ENCODE results near the gene ELK1.
"Not testable (repeated sequence)": the region's sequence is repeated elsewhere in the genome, so short reads cannot be mapped to it uniquely, and the experiment has no call there.

ELK1 gene, protein sequence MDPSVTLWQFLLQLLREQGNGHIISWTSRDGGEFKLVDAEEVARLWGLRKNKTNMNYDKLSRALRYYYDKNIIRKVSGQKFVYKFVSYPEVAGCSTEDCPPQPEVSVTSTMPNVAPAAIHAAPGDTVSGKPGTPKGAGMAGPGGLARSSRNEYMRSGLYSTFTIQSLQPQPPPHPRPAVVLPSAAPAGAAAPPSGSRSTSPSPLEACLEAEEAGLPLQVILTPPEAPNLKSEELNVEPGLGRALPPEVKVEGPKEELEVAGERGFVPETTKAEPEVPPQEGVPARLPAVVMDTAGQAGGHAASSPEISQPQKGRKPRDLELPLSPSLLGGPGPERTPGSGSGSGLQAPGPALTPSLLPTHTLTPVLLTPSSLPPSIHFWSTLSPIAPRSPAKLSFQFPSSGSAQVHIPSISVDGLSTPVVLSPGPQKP

DNA sequence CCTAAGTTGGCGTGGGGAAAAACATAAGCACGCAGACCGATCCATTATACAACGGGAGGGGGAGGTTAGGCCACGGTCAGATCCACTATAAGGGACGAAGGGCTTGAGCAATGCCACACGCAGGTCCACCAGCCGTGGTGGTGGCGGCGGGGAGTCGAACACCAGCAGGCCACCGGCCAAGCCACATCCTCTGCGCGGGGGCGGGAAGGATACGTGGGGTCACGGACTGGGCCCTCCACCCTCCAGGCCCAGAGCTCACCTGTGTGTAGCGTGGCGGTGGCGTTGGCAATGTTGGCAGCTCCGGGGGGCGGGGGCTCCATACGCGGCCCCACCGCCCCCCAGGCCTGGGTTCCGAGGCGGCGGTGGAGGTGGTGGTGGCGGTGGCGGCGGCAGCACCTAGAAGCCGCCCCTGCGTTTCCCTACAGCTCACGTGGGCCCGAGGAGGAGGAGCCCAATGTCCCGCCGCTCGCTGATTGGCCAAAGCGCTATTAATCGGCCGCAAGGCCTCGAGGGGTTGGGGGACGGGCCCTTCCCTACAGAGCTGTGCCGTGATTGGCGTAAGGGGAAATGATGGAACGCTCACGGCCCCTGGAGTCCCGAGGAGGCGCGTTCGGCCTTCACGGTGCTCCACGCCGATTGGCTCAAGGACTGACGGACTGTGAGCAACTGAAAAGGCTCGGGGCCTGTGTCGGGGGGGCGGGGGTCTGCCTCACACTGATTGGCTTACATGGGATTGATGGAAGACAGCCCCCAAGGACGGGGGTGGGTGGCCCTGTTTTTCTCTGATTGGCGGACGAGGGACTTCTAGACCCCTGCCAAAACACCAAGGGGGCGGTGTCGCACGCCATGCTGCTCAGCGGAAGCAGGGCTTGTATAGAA is at the start of gene ELK1:
Gene ELK1 (minus strand): TSS at position 400 of the 879 bp plus-strand sequence. CDS start 9,122 bp downstream, outside the sequence.
- peak; percentile 77 for DNase-seq

DNA sequence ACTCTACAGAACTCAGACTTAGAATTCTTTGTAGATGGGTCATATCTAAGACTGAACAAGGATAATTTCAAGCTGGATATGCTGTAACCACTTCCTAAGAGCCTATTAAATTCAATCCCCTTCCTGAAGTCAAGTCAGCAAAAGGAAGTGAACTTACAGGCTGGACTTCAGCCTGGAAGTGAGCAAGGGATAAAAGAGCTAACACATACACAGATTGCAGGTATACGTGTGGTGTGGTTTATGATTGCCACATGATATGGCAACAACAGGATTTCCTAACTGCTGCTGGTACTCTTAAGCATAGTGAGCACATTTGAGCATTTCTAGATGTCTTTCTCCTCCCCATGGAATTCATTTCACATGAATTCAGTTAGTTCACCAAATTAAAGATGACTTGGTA is 46.8 kb upstream of the ELK1 start:
- no peak for DNase-seq

DNA sequence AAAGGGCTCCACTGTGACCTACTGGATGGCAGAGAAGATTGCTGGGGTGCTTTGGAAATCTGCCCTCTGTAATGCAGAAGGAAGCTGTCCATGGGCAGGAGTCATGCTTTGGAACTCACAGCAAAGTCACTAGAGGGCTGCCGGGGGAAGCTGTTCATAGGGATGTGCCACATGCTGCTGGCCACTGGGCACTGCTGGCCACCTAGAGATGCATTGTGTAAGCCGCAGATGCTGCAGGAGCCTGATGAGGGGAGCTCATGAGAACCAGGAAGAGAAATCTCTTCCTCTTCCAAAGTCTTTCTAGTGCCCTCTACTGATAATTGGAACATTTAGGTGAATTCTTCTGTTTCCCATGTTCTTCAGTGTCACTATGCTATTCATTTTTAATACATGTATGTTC is 39.8 kb upstream of the ELK1 start:
- DNase-seq: no peak

DNA sequence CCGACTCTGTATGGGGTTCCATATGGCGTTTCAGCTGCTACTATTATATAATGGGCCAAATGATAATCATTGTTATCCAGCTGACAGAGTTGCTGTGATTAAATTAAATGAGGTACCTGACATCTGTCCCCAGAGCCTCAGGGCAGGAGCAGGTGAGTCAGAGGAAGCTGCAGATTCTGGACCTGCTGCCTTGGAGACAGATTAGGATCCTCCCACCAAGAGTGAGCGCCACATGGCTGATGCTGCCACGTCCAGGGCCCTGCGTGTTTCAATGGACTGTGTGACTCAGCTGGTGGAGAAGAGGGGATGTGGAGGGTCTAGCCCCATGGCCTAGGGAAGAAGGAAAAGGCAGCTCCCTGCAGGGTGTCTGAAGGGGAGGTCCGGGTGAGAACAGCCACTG is 36.9 kb upstream of the ELK1 start:
- no peak for DNase-seq

DNA sequence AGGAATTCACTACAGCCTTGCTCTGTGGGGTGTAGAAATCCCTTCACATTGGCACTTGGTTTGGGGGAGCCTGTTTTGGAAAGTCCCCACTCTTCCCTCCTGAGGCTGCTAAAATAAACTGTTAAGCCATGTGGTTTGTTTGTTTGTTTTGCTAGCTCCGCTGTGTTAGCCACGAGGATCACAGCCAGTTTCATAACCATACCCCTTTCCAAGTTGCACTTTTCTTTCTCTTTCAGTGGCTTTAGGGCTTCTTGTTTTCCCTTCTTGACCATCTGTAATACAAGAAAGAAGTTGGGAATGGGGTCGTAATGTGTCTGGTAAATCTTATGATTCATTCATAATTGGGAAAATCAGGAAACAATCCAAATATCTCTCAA is 33.5 kb upstream of the ELK1 start:
- no peak for DNase-seq

DNA sequence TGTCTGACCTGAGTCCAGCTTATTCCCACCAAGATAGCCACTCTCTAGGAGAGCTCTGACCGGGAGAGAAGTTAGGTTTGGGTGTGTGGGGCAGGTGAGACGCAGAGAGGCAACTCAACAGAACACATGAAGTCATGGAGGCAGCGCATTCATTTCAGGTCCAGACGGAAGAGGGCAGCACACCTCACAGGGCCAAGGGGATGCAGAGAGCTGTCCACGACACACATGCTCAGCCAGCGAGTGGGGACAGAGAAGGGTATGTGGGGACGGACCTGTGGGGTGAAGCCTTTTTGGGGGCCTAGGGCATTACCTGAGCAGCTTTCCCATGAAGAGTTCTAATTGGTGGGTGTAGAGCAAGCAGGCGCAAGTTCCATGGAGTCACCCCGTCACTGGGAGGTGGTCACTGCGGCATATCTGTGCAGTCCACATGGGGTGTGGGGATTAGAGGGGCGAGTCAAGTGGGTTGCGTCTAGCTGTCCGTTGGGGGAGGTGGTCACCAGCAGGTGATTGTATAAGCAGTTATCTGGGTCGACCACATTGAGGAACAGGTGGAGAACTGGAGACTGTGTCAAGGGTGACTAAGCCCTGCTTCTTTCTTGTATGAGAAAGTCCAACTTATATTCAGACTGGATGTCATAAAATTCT is 32.9 kb upstream of the ELK1 start:
- no peak for DNase-seq

DNA sequence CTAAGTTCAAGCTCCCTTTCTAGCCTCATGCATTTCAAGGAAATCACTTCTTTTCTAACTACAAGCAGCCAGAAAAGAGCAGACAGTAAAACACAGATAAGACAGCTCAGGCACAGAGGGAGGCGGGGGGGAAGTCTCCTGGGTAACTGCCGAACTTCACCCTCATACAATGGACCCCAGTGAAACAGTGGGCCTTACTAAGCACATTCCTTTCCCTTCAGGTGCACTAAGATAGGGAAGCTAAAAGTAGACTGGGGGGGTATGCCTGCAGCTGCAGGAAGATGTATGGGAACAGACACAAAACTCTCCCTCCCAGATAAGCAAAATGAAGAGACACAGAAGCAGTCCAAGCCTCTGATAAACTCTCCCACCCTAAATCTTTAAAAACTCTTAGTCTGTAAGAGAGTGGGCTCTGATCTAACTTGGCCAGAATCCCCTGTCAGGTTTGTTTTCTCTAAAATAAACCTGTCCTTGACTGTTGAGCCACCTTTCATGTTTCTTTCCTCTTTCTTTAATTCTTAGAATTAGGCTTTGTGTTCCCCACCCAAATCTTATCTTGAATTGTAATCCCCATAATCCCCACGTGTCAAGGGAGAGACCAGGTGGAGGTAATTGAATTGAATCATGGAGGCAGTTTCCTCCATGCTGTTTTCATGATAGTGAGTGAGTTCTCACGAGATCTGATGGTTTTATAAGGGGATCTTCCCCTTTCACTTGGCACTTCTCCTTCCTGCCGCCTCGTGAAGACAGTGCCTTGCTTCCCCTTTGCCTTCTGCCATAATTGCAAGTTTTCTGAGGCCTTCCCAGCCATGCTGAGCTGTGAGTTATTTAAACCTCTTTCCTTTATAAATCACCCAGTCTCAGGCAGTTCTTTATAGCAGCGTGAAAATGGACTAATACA is 25.8 kb upstream of the ELK1 start:
- not testable (repeated sequence) for DNase-seq

DNA sequence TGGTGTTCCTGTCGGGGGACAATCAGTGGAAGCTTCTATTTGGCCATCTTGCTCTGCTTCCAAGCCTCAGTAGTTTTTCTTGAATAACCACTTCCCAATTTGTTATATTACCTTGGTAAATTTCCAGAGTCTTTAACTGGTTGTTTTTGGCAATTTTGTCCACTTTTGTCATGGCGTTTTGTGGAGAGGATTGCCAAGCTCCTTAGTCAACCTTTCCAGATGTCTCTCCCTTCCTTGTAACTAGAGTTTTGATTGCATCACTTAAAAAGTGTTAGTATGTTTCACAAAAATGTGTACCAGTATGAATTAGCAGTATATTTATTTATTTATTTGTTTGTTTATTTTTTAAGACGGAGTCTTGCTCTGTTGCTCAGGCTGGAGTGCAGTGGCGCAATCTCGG is 24.4 kb upstream of the ELK1 start:
- no peak for DNase-seq

DNA sequence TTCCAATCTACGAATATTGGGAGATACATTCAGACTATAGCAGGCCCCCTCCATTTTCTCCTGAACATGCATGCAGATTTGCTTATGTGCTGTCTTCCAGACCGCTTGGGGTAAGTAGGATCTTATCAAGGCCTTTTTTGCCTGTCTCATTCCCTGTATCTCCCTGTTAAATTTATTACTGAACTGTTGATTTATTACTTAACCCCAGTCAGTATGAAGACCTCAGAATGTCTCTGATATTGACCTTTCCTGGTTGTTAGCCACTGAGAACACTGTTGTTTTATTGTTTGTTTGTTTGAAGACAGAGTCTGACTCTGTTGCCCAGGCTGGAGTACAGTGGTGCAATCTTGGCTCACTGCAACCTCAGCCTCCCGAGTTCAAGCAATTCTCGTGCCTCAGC is 15.4 kb upstream of the ELK1 start:
- DNase-seq: not testable (repeated sequence)

DNA sequence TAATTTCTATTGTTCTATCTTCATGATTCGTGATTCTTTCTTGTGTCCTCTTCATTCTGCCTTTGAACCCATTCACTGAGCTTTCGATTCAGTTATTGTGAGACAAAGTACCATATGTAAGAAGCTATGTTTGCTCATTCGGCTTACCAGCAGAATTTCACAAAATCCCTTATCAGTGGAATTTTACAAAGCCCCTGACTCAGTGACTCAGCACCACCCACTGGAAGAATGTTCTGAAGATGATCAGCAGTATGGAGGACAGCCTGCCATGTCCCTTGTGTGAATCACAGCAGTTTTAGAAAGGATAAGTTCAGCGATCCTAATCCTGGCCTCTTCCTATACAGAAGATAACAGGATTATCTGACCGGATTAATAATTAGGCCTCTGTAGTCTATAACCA is 14.4 kb upstream of the ELK1 start:
- DNase-seq: no peak

DNA sequence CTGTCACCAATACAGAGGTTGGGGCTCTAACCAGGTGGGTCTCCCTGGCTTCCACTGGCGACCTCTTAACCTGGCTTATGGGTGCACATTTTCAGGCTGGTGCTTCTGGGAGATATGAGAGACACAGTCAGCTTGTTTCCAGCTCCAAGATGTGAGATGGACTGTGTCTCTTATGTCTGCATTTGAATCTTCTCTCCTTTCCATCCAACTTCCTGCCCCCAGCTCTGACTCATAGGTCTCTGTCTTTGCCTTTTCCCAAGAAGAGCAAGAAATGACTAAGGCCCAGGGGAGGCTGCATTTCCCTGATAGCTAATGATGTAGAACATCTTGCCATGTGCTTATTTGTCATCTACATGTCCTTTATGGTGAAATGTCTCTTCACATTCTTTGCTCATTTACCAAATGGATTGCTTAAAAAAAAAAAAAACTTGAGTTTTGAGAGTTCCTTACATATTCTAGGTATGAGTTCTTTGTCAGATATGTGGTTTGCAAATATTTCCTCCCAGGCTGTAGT is 11.8 kb upstream of the ELK1 start:
- no peak for DNase-seq

DNA sequence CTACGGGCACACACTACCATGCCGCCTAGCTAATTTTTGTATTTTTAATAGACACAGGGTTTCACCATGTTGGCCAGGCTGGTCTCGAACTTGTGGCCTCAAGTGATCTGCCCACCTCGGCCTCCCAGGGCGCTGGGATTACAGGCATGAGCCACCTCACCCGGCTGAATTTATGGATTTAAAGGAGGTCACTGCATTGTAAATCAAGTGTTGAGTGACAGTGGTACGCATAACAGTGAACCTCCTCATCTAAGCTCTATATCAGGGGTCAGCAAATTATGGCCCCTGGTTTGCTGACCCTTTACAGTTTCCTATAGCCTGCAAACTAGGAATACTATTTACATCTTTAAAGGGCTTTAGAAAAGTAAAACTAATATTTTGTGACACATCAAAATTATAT is 11.2 kb upstream of the ELK1 start:
- no peak for DNase-seq

DNA sequence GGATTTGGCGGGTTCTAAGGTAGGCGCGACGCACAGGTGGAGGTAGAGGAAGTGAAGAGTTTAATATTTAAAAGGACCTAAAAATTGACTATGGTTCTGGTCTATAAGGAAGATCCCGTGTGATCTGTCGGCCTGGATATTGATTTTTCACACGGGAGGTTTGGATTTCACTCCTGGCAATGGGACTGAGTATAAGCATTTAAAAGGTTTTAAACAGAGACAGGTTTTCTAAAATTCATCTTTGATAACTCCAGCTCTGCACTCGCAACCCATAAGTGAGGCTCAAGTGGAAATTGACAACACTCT is 9.0 kb upstream of the ELK1 start:
- DNase-seq: no peak

DNA sequence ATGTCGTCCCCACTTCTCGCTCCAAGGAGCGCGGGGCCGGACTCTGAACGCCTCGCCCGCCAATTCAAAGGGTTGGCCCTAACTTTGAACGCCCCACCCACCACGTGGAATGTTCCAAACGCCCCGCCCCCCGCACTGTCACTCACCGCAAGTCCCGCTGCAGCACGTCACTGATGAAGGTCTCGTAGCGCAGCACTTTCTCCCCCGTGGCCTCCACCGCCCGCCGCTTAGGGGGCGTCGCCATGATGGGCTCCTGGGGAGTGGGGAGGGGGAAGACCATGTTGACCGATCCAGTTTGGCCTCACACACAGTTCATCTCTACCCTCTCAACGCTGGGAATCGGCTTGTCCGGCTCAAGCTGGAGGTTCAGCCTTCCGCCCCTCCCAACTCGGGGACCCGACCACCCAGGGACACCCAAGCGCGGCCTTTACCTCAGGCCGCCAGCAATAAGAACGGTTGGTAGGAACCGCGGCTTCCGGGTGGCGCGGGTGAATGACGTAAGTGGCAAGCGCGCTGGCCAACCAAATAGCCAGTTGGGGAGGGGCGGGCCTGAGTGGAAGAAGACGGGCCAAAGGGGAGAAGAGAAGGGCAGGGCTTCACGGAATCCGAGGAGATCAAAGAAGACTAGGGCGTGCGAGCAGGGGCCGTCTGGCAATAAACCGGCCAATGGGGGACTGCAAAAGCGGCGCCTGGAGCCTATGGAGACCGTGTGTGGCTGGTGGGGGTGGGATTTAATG is 8.5 kb upstream of the ELK1 start, which contains the start of gene UXT:
Gene UXT (minus strand): TSS at position 497 of the 737 bp plus-strand sequence. CDS start 253 bp downstream, at position 244.
- DNase-seq: peak; percentile 82

DNA sequence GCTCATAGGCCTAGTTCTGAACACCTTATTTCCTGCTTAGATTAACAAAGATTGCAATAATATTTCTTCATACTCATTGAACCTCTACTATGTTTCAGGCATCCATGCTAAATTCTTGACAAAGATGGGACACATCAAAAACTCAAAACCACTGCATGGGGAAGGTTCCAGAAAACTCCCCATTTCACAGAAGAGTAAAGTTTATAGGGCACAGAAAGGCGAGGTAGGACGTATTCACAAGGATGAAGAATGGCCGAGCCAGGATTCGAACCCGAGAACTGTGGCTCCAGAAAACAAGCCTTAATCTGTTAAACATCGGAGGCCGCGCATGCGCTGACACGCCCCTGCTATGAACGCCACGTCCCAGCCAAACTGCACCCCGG is 7.9 kb upstream of the ELK1 start:
- DNase-seq: no peak

DNA sequence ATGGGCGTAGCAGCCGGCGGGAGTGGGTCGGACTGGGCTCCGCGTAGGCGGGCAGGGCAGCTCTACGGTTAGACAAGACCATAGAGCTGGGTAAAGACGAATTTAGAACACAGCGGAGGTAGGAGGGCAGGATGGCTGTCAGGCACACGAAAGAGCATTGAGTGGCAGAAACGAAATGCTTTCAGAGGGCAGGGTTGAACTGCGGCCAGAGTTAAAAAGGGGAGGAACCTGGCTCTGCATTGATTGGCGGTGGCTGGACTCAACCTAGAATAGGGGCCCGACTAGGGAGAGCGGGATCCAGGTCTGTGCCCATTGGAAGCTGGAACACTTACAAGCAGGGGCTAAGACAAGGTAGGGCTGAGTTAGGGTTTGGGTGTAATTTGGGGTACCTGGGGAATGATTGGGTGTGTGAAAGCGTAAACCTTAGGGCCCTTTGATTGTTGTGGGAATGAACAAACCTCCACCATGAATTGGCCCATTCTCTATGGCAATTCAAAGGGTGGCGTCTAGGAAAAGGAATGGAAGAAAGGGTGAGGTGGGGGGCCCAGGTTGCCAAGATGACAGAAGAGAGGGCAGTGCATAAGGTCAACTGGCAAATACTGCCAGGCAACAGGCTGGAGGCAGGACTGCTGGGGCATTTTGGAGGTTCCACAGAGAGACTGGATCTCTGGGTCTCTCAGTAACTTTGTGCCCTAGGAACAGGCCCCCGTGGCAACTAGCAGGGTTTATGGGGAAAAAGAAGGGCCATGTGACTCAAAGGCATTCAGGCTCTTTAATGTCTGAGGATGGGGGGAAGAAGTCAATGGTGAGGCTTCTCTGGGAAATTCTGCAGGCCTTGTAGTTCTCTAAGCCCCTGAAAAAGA is 911 bp upstream of the ELK1 start:
- peak; percentile 45 for DNase-seq

DNA sequence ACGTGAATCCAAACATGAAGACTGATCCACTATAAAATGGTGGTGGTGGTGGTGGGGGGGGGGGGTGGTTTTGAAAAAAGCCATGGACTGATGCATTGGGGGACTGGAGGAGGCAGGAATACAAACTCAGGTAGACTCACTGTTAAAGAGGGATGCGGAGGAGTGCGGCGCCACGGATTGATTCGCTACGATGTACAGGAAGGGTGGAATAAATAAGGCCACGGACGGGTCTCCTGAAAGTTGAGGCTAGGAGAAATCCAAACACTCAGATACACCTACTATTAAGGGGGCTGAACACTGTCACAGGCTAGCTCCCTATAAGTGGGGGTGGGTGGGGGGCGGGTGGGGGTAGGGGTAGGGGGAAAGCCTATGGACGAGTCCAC is 591 bp downstream of the ELK1 start:
- no peak for DNase-seq

DNA sequence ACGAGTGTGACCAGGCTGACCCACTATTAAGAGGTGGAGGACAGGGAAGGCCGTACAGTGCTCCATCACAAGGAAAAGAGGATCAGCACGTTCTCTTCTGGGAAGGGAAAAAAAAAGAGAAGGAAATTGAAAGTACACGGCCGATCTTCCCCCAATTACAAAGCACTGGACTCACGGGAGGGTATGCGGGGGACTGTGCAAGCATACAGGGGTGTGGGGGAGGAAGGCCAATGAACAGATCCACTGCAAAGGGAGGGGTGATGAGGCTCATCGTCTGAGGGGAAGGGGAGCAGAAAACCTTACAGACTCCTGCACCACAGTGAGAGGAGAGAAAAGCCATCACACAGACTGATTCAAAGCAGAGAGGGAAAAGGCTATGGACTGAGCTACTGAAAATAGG is 1.1 kb downstream of the ELK1 start:
- DNase-seq: no peak

DNA sequence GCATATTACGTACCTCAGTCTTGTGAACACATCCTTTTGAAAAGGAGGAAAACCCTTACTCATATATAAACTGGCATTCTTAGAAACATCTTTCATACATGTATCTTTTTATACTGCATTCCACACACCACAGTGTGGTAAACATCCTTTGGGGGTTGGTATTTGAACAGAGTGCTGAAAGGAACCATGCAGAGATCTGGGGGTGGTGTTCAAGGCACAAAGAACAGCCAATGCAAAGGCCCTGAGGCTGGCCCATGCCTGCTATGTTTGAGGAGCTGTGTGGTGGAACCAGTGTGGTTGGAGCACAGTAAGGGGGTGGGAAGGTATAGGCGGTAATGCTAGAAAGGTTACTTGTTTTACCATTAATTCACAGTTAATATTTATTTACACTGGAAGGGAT is 2.0 kb downstream of the ELK1 start:
- DNase-seq: no peak

DNA sequence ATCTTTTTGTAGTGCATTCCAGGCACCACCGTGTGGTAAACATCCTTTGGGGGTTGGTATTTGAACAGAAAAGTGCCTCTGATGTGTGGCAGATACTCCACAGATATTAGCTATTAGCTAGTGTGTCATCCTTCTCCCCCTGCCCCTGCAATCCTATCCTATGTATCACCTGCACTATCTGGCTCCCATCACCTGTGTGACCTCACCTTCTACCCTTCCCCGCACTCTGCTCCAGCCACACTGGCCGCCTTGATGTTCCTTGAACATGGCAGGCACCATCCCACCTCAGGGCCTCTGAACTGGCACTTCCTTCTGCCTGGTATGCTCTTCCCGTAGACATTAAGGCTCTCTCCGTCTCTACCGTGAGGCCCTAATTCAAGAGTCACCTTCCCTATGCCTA is 3.7 kb downstream of the ELK1 start:
- DNase-seq: no peak

DNA sequence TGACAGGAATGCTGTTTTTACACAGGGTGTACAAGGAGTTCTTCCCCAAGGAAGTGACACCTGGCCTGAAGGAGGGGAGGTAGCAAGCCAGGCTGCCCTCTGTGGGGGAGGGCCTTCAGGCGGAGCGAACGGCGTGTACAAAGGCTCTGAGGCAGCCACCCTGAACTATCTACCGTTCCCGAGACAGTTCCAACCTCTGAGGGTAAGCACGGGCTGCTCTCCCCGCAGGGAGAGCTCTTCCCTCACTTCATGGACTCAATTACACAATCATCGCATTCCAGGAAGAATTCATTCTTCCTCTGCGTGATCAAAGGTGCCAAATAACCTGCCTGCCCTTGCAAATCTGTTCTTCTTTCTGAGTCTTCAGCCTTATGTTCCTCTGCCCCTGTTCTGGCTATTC is 4.8 kb downstream of the ELK1 start:
- DNase-seq: no peak

Measured in NCI-H2029 treated with DMSO at 0.1 percent for 48 hours (cell line).